A549 (cell line): Measurements from ENCODE around the gene LRGUK. TPM values are rescaled to one million over a fixed set of nuclear protein-coding genes. Genes with fewer than 3 reads are reported as not detected.

Experiments
- ATAC-seq, 2 experiments: fragments of 200-7000 bp in 1 of 2; fragments of >200 bp in 1 of 2; cut with Nextera tagmentation in 1 of 2; cut with Tn5 transposase in 1 of 2; 3 replicates each; pipeline versions ENCODE4 v1.8.0 to v1.9.1; 2018 to 2020; ENCODE audit warnings: mild to moderate bottlenecking in 1 of 2, moderate library complexity in 1 of 2
- CTCF ChIA-PET: fragments of 300-600 bp; sonication (Branson Sonifier 250); formaldehyde crosslinking; extraction: SDS; loops from one replicate; lab custom pipeline; 2021; ENCODE audit warnings: antibody characterized with exemption, inconsistent platforms; lab: Yijun Ruan, JAX
- POLR2A ChIA-PET: fragments of 350-600 bp; formaldehyde crosslinking; extraction: SDS; loops from one replicate; lab custom pipeline; 2021; ENCODE audit warnings: antibody characterized with exemption, inconsistent platforms; lab: Yijun Ruan, JAX
- DNase-seq, 2 experiments: peaks; one replicate each; pipeline versions ENCODE4 v3.0.0 to v3.0.0-alpha.2; 2011 to 2016; ENCODE audit warnings: low read depth in 1 of 2, low spot score in 1 of 2
- FAIRE-seq: peaks from 2 replicates; lab custom pipeline; 2011; peaks lifted over from hg19 to GRCh38; lab: Jason Lieb, UNC
- H3K27ac ChIP-seq, 2 experiments: fragments of >200 bp; sonication (Bioruptor Twin); formaldehyde crosslinking; 3 replicates each; pipeline ENCODE4 v1.5.1; 2016 to 2017
- H3K4me1 ChIP-seq: fragments of >200 bp; sonication (Bioruptor Twin); formaldehyde crosslinking; 3 replicates; pipeline ENCODE4 v1.6.1; 2016
- H3K4me2 ChIP-seq: fragments of >200 bp; sonication (Bioruptor Twin); formaldehyde crosslinking; 3 replicates; pipeline ENCODE4 v1.6.1; 2016
- H3K4me3 ChIP-seq: fragments of >200 bp; sonication (Bioruptor Twin); formaldehyde crosslinking; 3 replicates; pipeline ENCODE4 v1.5.1; 2016
- H3K9me3 ChIP-seq: fragments of >200 bp; sonication (Bioruptor Twin); formaldehyde crosslinking; 3 replicates; pipeline ENCODE4 v1.6.1; 2016
- CBX8 ChIP-seq: fragments of 200-600 bp; sonication (generic); IDR thresholded peaks from 2 replicates; pipeline ENCODE4 v1.6.1; 2016
- CHD2 ChIP-seq: fragments of 150-350 bp; IDR thresholded peaks from 2 replicates; pipeline ENCODE4 v1.6.1; 2014; ENCODE audit warnings: low read length; ENCODE audit not compliant: partially characterized antibody
- CHD4 ChIP-seq: fragments of 200-600 bp; sonication (generic); IDR thresholded peaks from 2 replicates; pipeline ENCODE4 v1.6.1; 2016; ENCODE audit warnings: antibody characterized with exemption, mild to moderate bottlenecking, borderline replicate concordance
- CTCF ChIP-seq: fragments of >200 bp; sonication (Bioruptor Twin); formaldehyde crosslinking; IDR thresholded peaks from 3 replicates; pipeline ENCODE4 v1.5.1; 2016
- E2F6 ChIP-seq: IDR thresholded peaks from 2 replicates; pipeline ENCODE4 v1.6.1; 2012; ENCODE audit warnings: low read depth, borderline replicate concordance
- ELK1 ChIP-seq: fragments of 150-350 bp; IDR thresholded peaks from 2 replicates; pipeline ENCODE4 v1.6.1; 2014; ENCODE audit warnings: low read depth, mild to moderate bottlenecking, low read length
- GATA3 ChIP-seq: IDR thresholded peaks from 2 replicates; pipeline ENCODE4 v1.6.1; 2012; ENCODE audit warnings: borderline replicate concordance
- HDAC2 ChIP-seq: fragments of 200-600 bp; sonication (generic); IDR thresholded peaks from 2 replicates; pipeline ENCODE4 v1.6.1; 2016
- HMGXB4 ChIP-seq: fragments of 250-450 bp; sonication (Bioruptor Pico); IDR thresholded peaks from 2 replicates; pipeline ENCODE4 v1.5.0; 2021; ENCODE audit warnings: mild to moderate bottlenecking, moderate library complexity, borderline replicate concordance
- HOXA7 ChIP-seq: fragments of 250-450 bp; sonication (Bioruptor Pico); IDR thresholded peaks from 2 replicates; pipeline ENCODE4 v1.5.0; 2020; ENCODE audit warnings: mild to moderate bottlenecking, moderate library complexity
- JUN ChIP-seq, 2 experiments: fragments of >200 bp; sonication (Bioruptor Twin); formaldehyde crosslinking; IDR thresholded peaks; 2 replicates in 1 of 2; 3 replicates in 1 of 2; pipeline ENCODE4 v1.6.1; 2016 to 2017
- MAZ ChIP-seq: fragments of 150-350 bp; IDR thresholded peaks from 2 replicates; pipeline ENCODE4 v1.6.1; 2014; ENCODE audit warnings: antibody characterized with exemption, low read depth, low read length, borderline replicate concordance
- PHF8 ChIP-seq: fragments of 200-600 bp; sonication (generic); IDR thresholded peaks from 2 replicates; pipeline ENCODE4 v1.6.1; 2016; ENCODE audit warnings: low read depth, mild to moderate bottlenecking, antibody characterized with exemption, moderate library complexity, borderline replicate concordance
- RARB ChIP-seq: fragments of 250-450 bp; sonication (Bioruptor Pico); IDR thresholded peaks from 2 replicates; pipeline ENCODE4 v1.8.0; 2021; ENCODE audit warnings: mild to moderate bottlenecking, moderate library complexity
- REST ChIP-seq: fragments of 200-600 bp; sonication (generic); IDR thresholded peaks from 2 replicates; pipeline ENCODE4 v1.6.1; 2016; ENCODE audit warnings: antibody characterized with exemption, mild to moderate bottlenecking, moderate library complexity
- TP53 ChIP-seq: fragments of 250-450 bp; sonication (Bioruptor Pico); IDR thresholded peaks from 2 replicates; pipeline ENCODE4 v1.5.0; 2021; ENCODE audit warnings: mild to moderate bottlenecking, moderate library complexity
- ZC3H11A ChIP-seq: fragments of 450-650 bp; IDR thresholded peaks from 2 replicates; pipeline ENCODE4 v1.6.1; 2014; ENCODE audit warnings: antibody characterized with exemption, mild to moderate bottlenecking
- ZSCAN20 ChIP-seq: fragments of 250-450 bp; sonication (Bioruptor Pico); IDR thresholded peaks from 2 replicates; pipeline ENCODE4 v1.8.0; 2022; ENCODE audit warnings: mild to moderate bottlenecking, moderate library complexity
- WGBS: methylation state at CpG from one replicate; pipeline ENCODE4 v1.1.6; 2017; ENCODE audit errors: missing lambda C conversion rate; 5-methylcytosine and 5-hydroxymethylcytosine counted together
- polyA plus RNA-seq, 4 experiments: library from polyadenylated mRNA; depleted of rRNA in 3 of 4; stranded (reverse); fragments of >200 nt; fragmentation: RNase III in 1 of 4; extraction: RNeasy Plus Mini Kit Qiagen cat#74134 plus additional on column Dnase treatment in 1 of 4; gene quantifications; 2 replicates in 3 of 4; 3 replicates in 1 of 4; pipeline ENCODE4 v1.2.3, GENCODE V29; 2011 to 2017

Gene LRGUK
- polyA plus RNA-seq, 2 of the 4 experiments (the other 2 are of a cell fraction), result 0.28 to 0.32 TPM

- 52% methylated on average over 4 of the region's 4 CpGs for WGBS
- FAIRE-seq (no peak), DNase-seq (no peak), ATAC-seq (no peak)
- no peak overlapping the region for H3K4me3 ChIP-seq
- no peaks in the 10 kb centered on the region for H3K4me1 ChIP-seq
- ChIA-PET CTCF (interaction anchor here (0.6 to 1.6 kb wide), 5 partner anchors 16 to 93 kb away, joined by 3 to 4 read pairs (median 3); no protein-coding TSS in a partner anchor), POLR2A (no interaction called here)
- peaks cover 33% of the 10 kb centered on the region for H3K9me3 ChIP-seq
- TF ChIP-seq TP53 (CRISPR knock-in tag), result no peak
- TF ChIP-seq PHF8, result no peak
- H3K4me2 ChIP-seq, result no peak overlapping the region
- H3K27ac ChIP-seq, result no peak overlapping the region
Observed at GRCh38 chr7:134234216-134234615, 107.1 kb downstream of the LRGUK start.

GRCh38 chr7:134245253-134245652, 118.1 kb downstream of the LRGUK start:
- WGBS, result 77% methylated on average over 2 of the region's 2 CpGs

GRCh38 chr7:134246347-134246746, 119.2 kb downstream of the LRGUK start:
- ATAC-seq (no peak), FAIRE-seq (peak; percentile 43), DNase-seq (no peak)
- POLR2A ChIA-PET, result no interaction called here
- Histone ChIP-seq H3K4me2 (no peak overlapping the region), H3K9me3 (no peaks in the 10 kb centered on the region), H3K27ac (no peak overlapping the region), H3K4me1 (no peaks in the 10 kb centered on the region), H3K4me3 (no peak overlapping the region)
- CTCF ChIA-PET, result interaction anchor here (1.0 kb wide), 1 partner anchor 11 kb away, joined by 3 read pairs; no protein-coding TSS in a partner anchor
- 30% methylated on average over 3 of the region's 3 CpGs for WGBS
- TF ChIP-seq ZC3H11A (no peak), GATA3 (no peak), E2F6 (no peak), CBX8 (no peak), CHD2 (no peak), REST (no peak), MAZ (no peak)

More at GRCh38 chr7:134245253-134245652, 118.1 kb downstream of the LRGUK start:
- ATAC-seq (no peak), DNase-seq (no peak), FAIRE-seq (peak; percentile 13)
- TF ChIP-seq CHD2 (no peak), JUN (IDR thresholded peaks at IDR 0.05) (no peak), HOXA7 (CRISPR knock-in tag) (no peak), ZSCAN20 (CRISPR knock-in tag) (no peak), HDAC2 (no peak), ELK1 (no peak), CBX8 (no peak), RARB (CRISPR knock-in tag) (no peak), CTCF (no peak), CHD4 (no peak), HMGXB4 (CRISPR knock-in tag) (no peak)
- Histone ChIP-seq H3K27ac (no peak overlapping the region), H3K4me1 (no peaks in the 10 kb centered on the region), H3K9me3 (0 out of 3 replicates have a peak, but pooled peaks cover 3% of the 10 kb centered on the region), H3K4me3 (no peak overlapping the region), H3K4me2 (no peak overlapping the region)
- CTCF ChIA-PET, result interaction anchor here (1.4 kb wide), 1 partner anchor 175 kb away, joined by 5 read pairs; no protein-coding TSS in a partner anchor
- POLR2A ChIA-PET, result no interaction called here
